NCI-H526 (cell line): ENCODE measurements around the gene CCDC154.
"Not testable (repeated sequence)": the region's sequence is repeated elsewhere in the genome, so short reads cannot be mapped to it uniquely, and the experiment has no call there.

Experiments
- DNase-seq, 2 experiments: peaks; one replicate each; lab custom pipeline; 2025; lab: John Stamatoyannopoulos, UW

The CCDC154 gene

GRCh38 chr16:1455190-1456171 is 11.1 kb upstream of the CCDC154 start:
- DNase-seq: no peak

DNA sequence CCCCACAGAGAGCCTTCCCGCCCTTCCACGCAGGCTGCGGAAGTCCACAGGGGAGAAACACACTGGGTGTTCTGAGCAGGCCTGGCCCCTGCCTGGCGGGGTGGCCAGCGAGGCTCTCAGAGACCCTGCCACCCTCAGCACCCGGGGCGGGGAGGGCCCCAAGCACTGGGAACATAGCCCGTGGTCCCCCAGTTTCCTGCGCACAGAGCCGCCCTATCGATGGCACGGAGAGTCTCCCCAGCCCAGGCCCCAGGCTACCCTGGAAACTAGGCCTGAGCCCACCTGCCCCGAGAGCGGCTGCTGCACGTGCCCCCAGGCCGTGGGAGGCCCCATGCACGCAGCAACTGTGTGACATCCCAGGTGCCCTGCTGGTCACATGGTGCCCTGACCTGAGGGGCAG is 10.2 kb upstream of the CCDC154 start:
- no peak for DNase-seq

- DNase-seq: no peak
Observed at GRCh38 chr16:1453316-1453715, 9.0 kb upstream of the CCDC154 start.

DNA sequence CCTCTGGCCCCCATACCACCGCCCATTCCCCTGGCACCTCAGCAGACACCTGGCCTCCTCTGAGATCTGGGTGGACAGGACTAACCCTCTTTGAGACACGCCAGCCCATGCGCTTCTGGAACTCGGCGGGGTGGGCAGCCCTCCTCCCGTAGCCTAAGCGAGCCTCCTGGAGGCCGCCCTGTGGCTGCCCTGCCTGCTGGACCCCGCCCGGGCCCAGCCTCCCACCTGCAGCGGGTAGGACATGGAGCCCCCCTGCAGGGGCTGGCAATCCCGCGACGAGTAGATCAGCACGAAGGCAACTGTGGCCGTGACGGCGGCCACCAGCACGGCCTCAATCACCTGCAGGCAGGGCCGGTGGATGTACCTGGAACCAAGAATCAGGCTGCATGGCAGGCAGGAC is 8.2 kb upstream of the CCDC154 start:
- DNase-seq: no peak

GRCh38 chr16:1451702-1452392 is 7.5 kb upstream of the CCDC154 start:
- DNase-seq: no peak

DNA sequence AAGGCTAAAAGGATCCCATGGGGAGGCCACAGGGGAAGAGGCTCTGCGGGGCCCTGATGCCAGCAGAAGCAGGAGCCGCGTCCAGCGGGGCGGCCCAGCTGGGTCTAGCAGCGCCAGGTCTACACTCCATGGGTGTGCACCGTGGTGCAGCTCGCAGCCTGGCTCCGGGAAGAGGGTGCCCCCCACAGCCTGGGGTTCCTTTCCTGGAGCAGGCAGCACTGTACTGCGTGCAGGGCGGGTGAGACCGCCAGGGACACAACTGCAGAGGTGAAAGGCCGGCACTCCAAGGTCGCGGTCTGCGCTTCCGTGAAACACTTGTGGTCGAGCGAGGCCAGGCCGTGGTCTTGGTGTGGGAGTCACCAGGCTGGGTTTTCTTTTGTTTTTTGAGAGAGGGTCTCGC is 6.5 kb upstream of the CCDC154 start:
- no peak for DNase-seq

DNA sequence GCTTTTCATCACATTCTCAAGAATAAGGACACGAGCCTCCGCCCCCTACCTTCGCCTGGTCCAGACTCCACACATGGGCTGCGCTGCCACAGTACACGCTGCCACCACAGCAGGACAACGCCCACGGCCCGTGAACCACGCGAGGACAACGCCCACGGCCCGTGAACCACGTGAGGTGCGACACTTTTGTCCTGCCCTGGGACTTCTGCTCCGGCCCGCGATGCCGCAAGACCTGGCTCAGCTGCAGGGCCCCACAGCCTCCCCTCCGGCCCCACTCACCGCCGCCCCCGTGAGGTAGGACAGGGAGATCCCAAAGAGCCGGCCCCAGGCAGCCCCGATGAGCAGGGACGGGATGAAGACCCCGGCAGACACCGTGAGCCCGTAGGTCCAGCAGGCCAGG is 5.9 kb upstream of the CCDC154 start:
- DNase-seq: no peak

DNA sequence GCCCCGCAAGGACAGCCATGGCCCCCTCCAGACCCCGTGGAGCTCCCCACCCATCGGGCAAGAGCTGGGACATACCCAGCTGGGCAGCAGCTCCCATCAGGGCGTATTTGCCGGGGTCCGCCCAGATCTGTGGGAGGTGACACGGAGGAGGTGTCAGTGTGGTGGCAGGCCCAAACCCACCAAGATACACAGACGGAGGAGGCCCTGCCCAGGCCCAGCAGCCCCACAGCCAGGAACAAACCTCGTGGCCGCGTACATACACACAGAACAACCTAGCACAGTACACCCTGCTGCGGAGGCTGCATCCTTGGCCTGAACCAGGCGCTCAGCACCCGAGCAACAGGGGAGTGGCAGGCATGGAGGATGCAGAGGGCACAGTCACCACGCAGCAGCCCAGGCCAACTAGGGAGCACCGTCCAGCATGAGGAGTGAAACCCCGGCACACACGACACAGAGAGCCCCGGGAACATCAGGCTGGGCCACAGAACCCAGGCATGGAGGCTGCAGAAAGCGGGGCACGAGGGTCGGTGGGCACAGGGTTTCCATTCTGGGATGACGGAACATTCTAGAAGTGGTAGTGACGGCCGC is 4.9 kb upstream of the CCDC154 start:
- DNase-seq: no peak

DNA sequence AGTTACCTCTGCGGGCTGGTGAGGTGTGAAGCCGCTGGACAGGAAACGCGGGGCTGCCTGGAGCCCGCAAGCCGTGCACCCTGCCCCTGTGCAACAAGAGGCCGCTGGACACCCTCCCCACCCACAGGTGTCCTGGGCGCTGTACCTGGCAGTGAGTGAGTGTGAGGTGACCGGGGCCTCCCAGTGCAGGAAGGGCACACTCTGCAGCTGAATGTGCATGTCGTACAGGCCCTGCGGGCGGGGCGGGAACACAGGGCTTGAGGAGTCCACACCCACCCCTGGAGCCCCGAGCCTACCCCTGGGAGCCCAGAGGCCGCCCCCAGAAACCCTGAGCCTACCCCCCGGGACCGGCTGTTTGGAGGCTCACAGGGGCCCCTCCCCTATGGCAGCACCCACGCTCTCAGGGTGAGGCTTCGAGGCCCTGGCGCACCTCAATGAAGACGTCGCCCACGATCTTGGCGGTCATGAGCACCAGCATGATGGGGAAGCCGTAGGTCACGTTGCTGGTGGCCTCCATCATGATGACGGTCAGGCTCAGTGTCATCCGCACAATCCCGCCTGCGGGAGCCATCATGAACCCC is 4.3 kb upstream of the CCDC154 start:
- no peak for DNase-seq

DNA sequence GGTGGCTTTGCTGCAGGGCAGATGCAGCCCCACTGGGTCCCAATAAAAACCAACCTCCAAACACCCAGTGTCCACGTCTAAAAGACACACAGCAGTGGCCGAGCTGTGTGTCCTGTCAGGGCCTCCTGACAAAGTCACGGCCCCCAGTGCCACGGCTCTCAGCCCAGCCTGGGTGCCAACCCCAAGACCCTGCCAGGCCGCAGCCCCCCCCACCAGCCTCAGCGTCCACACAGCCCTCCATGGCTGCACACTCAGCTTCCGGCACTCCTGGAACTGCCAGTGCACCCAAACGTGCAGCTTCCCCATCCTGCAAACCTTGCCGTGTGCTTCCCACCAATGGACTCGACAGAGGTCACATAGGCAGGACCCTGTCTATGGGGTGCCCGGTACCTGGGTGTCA is 3.6 kb upstream of the CCDC154 start:
- no peak for DNase-seq

GRCh38 chr16:1446296-1447080 is 2.1 kb upstream of the CCDC154 start:
- no peak for DNase-seq

DNA sequence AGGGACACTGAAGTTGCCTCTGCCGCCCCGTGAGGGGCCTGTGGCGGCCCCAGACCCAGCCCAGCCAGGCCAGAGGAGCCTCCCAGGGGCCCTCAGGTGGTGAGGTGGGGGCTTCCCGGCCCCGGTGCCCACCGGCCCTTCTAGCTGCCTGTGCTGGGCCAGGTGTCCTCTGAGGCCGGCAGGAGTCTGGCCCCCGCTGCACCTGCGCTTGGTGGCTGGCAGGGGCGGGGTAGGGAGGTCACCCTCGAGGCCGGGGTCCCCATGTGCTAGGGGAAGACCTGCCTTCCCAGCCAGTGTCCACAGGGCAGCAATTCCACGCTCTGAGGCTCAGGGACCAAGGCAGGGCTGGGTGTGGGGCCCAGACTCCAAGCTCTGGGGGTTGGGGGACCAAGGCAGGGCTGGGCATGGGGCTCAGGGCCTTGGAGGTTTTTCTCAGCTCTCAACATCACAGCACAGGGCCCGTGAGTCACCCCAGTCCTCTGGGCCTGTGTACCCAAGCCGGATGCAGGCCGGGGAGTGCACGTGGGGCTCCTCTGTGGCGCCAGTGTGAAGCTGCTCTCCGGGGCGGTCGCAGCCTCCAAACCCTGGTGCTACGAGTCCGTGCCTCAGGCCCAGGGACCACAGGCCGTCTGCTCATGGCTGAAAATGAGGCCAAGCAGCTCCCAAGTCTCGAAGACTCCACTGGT is 1.3 kb upstream of the CCDC154 start:
- DNase-seq: no peak

GRCh38 chr16:1444730-1445517 is 568 bp upstream of the CCDC154 start:
- no peak for DNase-seq

DNA sequence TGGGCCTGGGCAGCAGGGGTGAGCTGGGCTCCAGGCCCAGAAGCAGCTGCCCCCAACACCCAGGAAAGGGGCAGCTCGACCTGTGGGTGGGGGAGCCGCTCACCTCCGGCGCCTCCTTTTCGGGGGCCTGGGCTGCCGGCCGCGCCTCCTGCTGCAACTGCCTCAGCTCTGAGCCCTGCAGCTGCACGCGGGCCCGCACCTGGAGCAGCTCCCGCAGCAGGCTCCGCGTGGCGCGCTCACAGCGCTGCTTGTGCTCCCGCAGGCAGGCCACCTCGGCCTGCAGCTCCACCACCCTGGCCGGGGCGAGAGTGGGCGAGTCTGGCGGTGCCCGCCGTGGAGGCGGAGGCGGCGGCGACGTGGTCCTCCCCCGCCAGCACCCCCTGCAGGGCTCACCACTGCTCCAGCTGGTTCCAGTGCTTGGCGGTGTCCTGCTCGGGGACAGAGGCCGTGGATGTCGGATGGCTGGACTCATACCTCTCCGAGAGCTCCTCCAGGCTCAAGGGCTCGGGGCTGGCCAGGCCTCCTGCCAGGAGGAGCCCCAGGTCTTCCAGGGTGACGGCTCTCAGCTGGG is 868 bp downstream of the CCDC154 start:
- no peak for DNase-seq

DNA sequence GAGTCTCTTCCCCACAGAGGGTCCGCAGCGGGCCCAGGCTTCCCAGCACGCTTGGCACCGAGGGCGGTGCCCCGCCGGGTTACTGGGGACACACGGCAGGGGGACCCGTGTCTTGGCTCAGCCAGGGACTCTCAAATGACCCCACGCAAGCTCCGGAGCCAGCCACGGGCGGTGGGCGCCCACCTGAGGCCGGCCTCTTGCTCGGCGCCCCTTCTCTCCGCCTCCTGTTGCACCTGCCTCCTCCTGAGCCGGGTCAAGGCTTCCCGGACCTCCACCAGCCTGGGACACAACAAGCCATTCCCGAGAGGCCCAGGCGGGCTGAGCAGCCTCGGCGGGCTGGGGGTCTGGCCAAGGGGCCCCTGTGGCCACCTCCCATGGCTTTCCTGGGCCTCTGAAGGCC is 1.7 kb downstream of the CCDC154 start:
- no peak for DNase-seq

DNA sequence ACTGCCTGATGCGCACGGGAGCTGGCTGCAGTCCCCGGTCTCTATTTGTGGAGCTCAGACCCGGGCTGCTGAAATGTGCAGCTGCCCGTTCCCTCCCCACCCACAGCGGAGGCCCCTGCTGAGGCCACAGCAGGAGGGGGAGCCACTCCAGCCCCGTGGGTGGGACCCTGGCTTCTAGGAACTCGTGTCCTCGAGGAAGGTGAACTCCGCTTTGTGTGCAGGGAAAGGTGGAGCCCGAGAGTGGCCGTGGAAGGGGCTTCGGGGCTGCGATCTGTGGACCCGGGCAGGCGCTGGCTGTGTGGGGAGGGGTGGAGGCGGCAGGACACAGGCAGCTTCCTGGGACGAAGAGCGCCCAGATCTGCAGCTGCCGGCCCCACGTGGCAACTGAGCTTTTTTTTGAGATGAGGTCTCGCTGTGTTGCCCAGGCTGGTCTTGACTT is 2.9 kb downstream of the CCDC154 start:
- no peak for DNase-seq

GRCh38 chr16:1439699-1440074 is 4.7 kb downstream of the CCDC154 start:
- DNase-seq: not testable (repeated sequence)

- no peak for DNase-seq
Observed at GRCh38 chr16:1439058-1439698, 5.2 kb downstream of the CCDC154 start.
